HCT116 (cell line): ENCODE results near the gene SPR.

ENCODE experiments used
- EGR1 ChIP-seq: IDR thresholded peaks from 2 replicates; pipeline ENCODE4 v1.6.1; 2012; ENCODE audit warnings: low read depth
- ELF1 ChIP-seq: IDR thresholded peaks from 2 replicates; pipeline ENCODE4 v1.6.1; 2012; ENCODE audit warnings: low read depth, borderline replicate concordance
- EZH2 ChIP-seq: fragments of 200-600 bp; sonication (generic); IDR thresholded peaks from 2 replicates; pipeline ENCODE4 v1.6.1; 2017; ENCODE audit warnings: antibody characterized with exemption, mixed run types
- JUND ChIP-seq: IDR thresholded peaks from 2 replicates; pipeline ENCODE4 v1.6.1; 2012
- POLR2A ChIP-seq: IDR thresholded peaks from 2 replicates; pipeline ENCODE4 v1.7.0; 2011; ENCODE audit warnings: borderline replicate concordance; ENCODE audit not compliant: insufficient read depth, insufficient read length; ENCODE audit errors: extremely low read depth
- POLR2AphosphoS5 ChIP-seq: IDR thresholded peaks from 2 replicates; pipeline ENCODE4 v1.6.1; 2011; ENCODE audit warnings: mild to moderate bottlenecking, low read depth, low read length, moderate library complexity
- RAD21 ChIP-seq: IDR thresholded peaks from 2 replicates; pipeline ENCODE4 v1.6.1; 2012; ENCODE audit warnings: low read depth, mild to moderate bottlenecking
- SP1 ChIP-seq: IDR thresholded peaks from 2 replicates; pipeline ENCODE4 v1.6.1; 2012; ENCODE audit warnings: low read depth
- TCF7L2 ChIP-seq: IDR thresholded peaks from 2 replicates; pipeline ENCODE4 v1.7.0; 2011; ENCODE audit warnings: borderline replicate concordance, inconsistent platforms; ENCODE audit not compliant: insufficient read depth, insufficient read length; ENCODE audit errors: extremely low read depth
- TF ChIP-seq, protein P1 (sequence below), 3 experiments: fragments of 200-600 bp in 1 of 3; sonication (generic) in 1 of 3; IDR thresholded peaks in 2 of 3; conservative IDR thresholded peaks in 1 of 3; 2 replicates each; pipeline ENCODE4 v1.5.1; 2012 to 2017; ENCODE audit warnings: low read depth in 2 of 3, low read length in 2 of 3, antibody characterized with exemption in 1 of 3, borderline replicate concordance in 1 of 3, control low read depth in 1 of 3, mild to moderate bottlenecking in 1 of 3, mixed read lengths in 1 of 3, mixed run types in 1 of 3, moderate library complexity in 1 of 3; ENCODE audit not compliant: insufficient read depth in 1 of 3

DNA sequence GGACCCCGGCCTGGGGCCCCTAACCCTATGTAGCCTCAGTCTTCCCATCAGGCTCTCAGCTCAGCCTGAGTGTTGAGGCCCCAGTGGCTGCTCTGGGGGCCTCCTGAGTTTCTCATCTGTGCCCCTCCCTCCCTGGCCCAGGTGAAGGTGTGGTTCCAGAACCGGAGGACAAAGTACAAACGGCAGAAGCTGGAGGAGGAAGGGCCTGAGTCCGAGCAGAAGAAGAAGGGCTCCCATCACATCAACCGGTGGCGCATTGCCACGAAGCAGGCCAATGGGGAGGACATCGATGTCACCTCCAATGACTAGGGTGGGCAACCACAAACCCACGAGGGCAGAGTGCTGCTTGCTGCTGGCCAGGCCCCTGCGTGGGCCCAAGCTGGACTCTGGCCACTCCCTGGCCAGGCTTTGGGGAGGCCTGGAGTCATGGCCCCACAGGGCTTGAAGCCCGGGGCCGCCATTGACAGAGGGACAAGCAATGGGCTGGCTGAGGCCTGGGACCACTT lies 46.5 kb downstream of the SPR start:
- no peak for TF ChIP-seq SP1
- no peak for TF ChIP-seq TCF7L2
- no peak for TF ChIP-seq POLR2AphosphoS5
- TF ChIP-seq JUND, result no peak
- TF ChIP-seq EZH2, result no peak
- TF ChIP-seq EGR1, result no peak
- no peak for TF ChIP-seq ELF1
- TF ChIP-seq RAD21, result no peak
- TF ChIP-seq, protein P1, sequence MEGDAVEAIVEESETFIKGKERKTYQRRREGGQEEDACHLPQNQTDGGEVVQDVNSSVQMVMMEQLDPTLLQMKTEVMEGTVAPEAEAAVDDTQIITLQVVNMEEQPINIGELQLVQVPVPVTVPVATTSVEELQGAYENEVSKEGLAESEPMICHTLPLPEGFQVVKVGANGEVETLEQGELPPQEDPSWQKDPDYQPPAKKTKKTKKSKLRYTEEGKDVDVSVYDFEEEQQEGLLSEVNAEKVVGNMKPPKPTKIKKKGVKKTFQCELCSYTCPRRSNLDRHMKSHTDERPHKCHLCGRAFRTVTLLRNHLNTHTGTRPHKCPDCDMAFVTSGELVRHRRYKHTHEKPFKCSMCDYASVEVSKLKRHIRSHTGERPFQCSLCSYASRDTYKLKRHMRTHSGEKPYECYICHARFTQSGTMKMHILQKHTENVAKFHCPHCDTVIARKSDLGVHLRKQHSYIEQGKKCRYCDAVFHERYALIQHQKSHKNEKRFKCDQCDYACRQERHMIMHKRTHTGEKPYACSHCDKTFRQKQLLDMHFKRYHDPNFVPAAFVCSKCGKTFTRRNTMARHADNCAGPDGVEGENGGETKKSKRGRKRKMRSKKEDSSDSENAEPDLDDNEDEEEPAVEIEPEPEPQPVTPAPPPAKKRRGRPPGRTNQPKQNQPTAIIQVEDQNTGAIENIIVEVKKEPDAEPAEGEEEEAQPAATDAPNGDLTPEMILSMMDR (IDR thresholded peaks at IDR 0.05 in 2 of 3, conservative IDR thresholded peaks at IDR 0.05 in 1 of 3; ENCODE audit: borderline replicate concordance in 1 of 3, insufficient read depth in 1 of 3, low read depth in 2 of 3, low read length in 2 of 3), result no peak
- no peak for TF ChIP-seq POLR2A
